RKO (cell line): Measurements from ENCODE around the gene TSPAN5.
"Not testable (repeated sequence)": the region's sequence is repeated elsewhere in the genome, so short reads cannot be mapped to it uniquely, and the experiment has no call there.

Experiments used
- DNase-seq: peaks from one replicate; pipeline ENCODE4 v3.0.0-alpha.2; 2016; ENCODE audit warnings: low spot score

TSPAN5 gene

GRCh38 chr4:98546910-98547594 is 111.4 kb downstream of the TSPAN5 start:
- no peak for DNase-seq

GRCh38 chr4:98544818-98545414 is 113.5 kb downstream of the TSPAN5 start:
- no peak for DNase-seq

GRCh38 chr4:98544141-98544817 is 114.1 kb downstream of the TSPAN5 start:
- DNase-seq: no peak

GRCh38 chr4:98542011-98542410 is 116.4 kb downstream of the TSPAN5 start:
- DNase-seq: no peak

- DNase-seq: no peak
Measured at GRCh38 chr4:98540803-98541202, 117.6 kb downstream of the TSPAN5 start.

GRCh38 chr4:98539741-98540140 is 118.7 kb downstream of the TSPAN5 start:
- DNase-seq: no peak

GRCh38 chr4:98539299-98539698 is 119.1 kb downstream of the TSPAN5 start:
- no peak for DNase-seq

GRCh38 chr4:98536631-98537030 is 121.8 kb downstream of the TSPAN5 start:
- no peak for DNase-seq

GRCh38 chr4:98534146-98534545 is 124.3 kb downstream of the TSPAN5 start:
- not testable (repeated sequence) for DNase-seq

- no peak for DNase-seq
Measured at GRCh38 chr4:98530572-98530971, 127.8 kb downstream of the TSPAN5 start.

- DNase-seq: no peak
Measured at GRCh38 chr4:98529970-98530569, 128.3 kb downstream of the TSPAN5 start.

- DNase-seq: no peak
Measured at GRCh38 chr4:98528882-98529281, 129.5 kb downstream of the TSPAN5 start.

- DNase-seq: no peak
Measured at GRCh38 chr4:98527534-98528269, 130.7 kb downstream of the TSPAN5 start.

- DNase-seq: no peak
Measured at GRCh38 chr4:98524230-98524629, 134.2 kb downstream of the TSPAN5 start.

GRCh38 chr4:98522636-98523395 is 135.6 kb downstream of the TSPAN5 start:
- peak; percentile 21 for DNase-seq

- DNase-seq: no peak
Measured at GRCh38 chr4:98522062-98522461, 136.3 kb downstream of the TSPAN5 start.

GRCh38 chr4:98521486-98521885 is 136.9 kb downstream of the TSPAN5 start:
- DNase-seq: no peak

- no peak for DNase-seq
Measured at GRCh38 chr4:98519268-98519977, 139.0 kb downstream of the TSPAN5 start.

GRCh38 chr4:98518559-98519267 is 139.7 kb downstream of the TSPAN5 start:
- DNase-seq: no peak
